HG03175 (cell line): Measurements from ENCODE around the gene QRFP.

Experiments
- ATAC-seq: cut with Tn5 transposase; IDR thresholded peaks from one replicate; pipeline ENCODE4 v1.9.1; 2021; ENCODE audit warnings: mild to moderate bottlenecking, moderate library complexity; ENCODE audit not compliant: unreplicated experiment

Gene QRFP

GRCh38 chr9:130896233-130897014 lies at the start of gene QRFP:
Gene QRFP (minus strand): TSS chr9:130896812. CDS start chr9:130893838, 2,974 bp downstream.
- no peak for ATAC-seq

GRCh38 chr9:130945173-130945572 lies 48.6 kb upstream of the QRFP start:
- ATAC-seq, result no peak

GRCh38 chr9:130944510-130945058 lies 48.0 kb upstream of the QRFP start:
- ATAC-seq, result no peak

- no peak for ATAC-seq
Observed at GRCh38 chr9:130943777-130944176, 47.2 kb upstream of the QRFP start.

- no peak for ATAC-seq
Observed at GRCh38 chr9:130943221-130943620, 46.6 kb upstream of the QRFP start.

- ATAC-seq, result no peak
Observed at GRCh38 chr9:130942679-130943078, 46.1 kb upstream of the QRFP start.

- ATAC-seq, result no peak
Observed at GRCh38 chr9:130942084-130942483, 45.5 kb upstream of the QRFP start.

- no peak for ATAC-seq
Observed at GRCh38 chr9:130940693-130941576, 44.3 kb upstream of the QRFP start.

- ATAC-seq, result no peak
Observed at GRCh38 chr9:130940027-130940549, 43.5 kb upstream of the QRFP start.

GRCh38 chr9:130939405-130940026 lies 42.9 kb upstream of the QRFP start:
- ATAC-seq, result no peak

- ATAC-seq, result no peak
Observed at GRCh38 chr9:130938652-130939404, 42.2 kb upstream of the QRFP start, which contains the start of gene FIBCD1. Gene FIBCD1 (minus strand): TSS chr9:130939247. CDS start chr9:130938607, 640 bp downstream.

GRCh38 chr9:130938184-130938651 lies 41.6 kb upstream of the QRFP start:
- ATAC-seq, result no peak

- ATAC-seq, result no peak
Observed at GRCh38 chr9:130937146-130938076, 40.8 kb upstream of the QRFP start.

- no peak for ATAC-seq
Observed at GRCh38 chr9:130936285-130937117, 39.9 kb upstream of the QRFP start.

GRCh38 chr9:130935648-130936271 lies 39.1 kb upstream of the QRFP start:
- no peak for ATAC-seq

GRCh38 chr9:130934702-130935647 lies 38.4 kb upstream of the QRFP start:
- ATAC-seq, result no peak
